ENCODE data around the gene IGDCC3.

DNA sequence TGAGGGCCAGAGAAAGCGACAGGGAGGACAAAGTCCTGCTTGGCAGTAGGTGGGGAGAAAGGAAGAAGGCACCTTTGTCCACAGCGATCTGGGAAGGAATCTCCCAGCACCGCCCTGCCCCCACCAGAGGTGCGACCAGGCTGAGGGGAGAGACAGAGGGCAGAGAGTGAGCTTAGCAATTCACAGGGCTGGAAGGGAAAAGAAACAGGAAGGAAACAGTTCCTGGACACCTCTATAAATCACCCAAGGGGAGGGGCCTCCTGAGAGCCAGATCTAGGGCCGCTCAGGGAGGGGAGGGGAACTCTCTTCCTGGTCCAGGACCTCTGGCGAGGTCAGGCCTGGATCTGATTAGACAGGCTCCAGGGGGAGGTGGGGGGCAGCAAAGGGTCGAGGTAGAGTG is 37.9 kb downstream of the IGDCC3 start:
- no peak for TF ChIP-seq MAFK (IDR thresholded peaks at IDR 0.05; ENCODE audit: low read depth, low read length)
- no peak for TF ChIP-seq TBP (IDR thresholded peaks at IDR 0.05; ENCODE audit: low read depth, low read length)
- TF ChIP-seq EGR1 (IDR thresholded peaks at IDR 0.05; ENCODE audit: borderline replicate concordance, low read depth, low read length), result no peak
- TF ChIP-seq SP1 (IDR thresholded peaks at IDR 0.05; ENCODE audit: low read depth, low read length), result no peak
- TF ChIP-seq CHD1 (IDR thresholded peaks at IDR 0.05; ENCODE audit: low read depth, low read length), result no peak
- TF ChIP-seq POLR2A (IDR thresholded peaks at IDR 0.05; ENCODE audit: control extremely low read depth in 1 of 2, low read depth in 2 of 2, low read length in 2 of 2), result no peak
- no peak for TF ChIP-seq CTCF (IDR thresholded peaks at IDR 0.05; ENCODE audit: control extremely low read depth in 1 of 3, insufficient read depth in 1 of 3, low read depth in 1 of 3, low read length in 3 of 3)
- TF ChIP-seq GABPA (IDR thresholded peaks at IDR 0.05; ENCODE audit: borderline replicate concordance, insufficient read depth, low read length), result no peak
- TF ChIP-seq, protein P1, sequence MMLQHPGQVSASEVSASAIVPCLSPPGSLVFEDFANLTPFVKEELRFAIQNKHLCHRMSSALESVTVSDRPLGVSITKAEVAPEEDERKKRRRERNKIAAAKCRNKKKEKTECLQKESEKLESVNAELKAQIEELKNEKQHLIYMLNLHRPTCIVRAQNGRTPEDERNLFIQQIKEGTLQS (IDR thresholded peaks at IDR 0.05; ENCODE audit: insufficient read depth, low read depth, low read length), result no peak
- TF ChIP-seq JUND (IDR thresholded peaks at IDR 0.05; ENCODE audit: low read length), result no peak
- TF ChIP-seq YY1 (IDR thresholded peaks at IDR 0.05; ENCODE audit: low read depth, low read length), result no peak
- no peak for TF ChIP-seq KDM5A (IDR thresholded peaks at IDR 0.05; ENCODE audit: low read length)
- TF ChIP-seq RFX5 (IDR thresholded peaks at IDR 0.05; ENCODE audit: borderline replicate concordance, low read depth, low read length), result no peak

Measured in H1 (cell line).